NCI-H524 treated with DMSO at 0.1 percent for 48 hours (cell line): ENCODE results near the gene NEU3.
"Not testable (repeated sequence)": the region's sequence is repeated elsewhere in the genome, so short reads cannot be mapped to it uniquely, and the experiment has no call there.

Experiments
- DNase-seq: peaks from one replicate; lab custom pipeline; 2025; lab: John Stamatoyannopoulos, UW

The NEU3 gene

GRCh38 chr11:74984730-74985129 is 4.0 kb upstream of the NEU3 start:
- no peak for DNase-seq

- DNase-seq: no peak
Observed at GRCh38 chr11:74989260-74989638, 516 bp downstream of the NEU3 start.

GRCh38 chr11:74990150-74990549 is 1.4 kb downstream of the NEU3 start:
- DNase-seq: not testable (repeated sequence)

- DNase-seq: no peak
Observed at GRCh38 chr11:74990941-74991340, 2.2 kb downstream of the NEU3 start.

- no peak for DNase-seq
Observed at GRCh38 chr11:74992852-74993251, 4.1 kb downstream of the NEU3 start.

GRCh38 chr11:75000975-75001354 is 12.2 kb downstream of the NEU3 start:
- DNase-seq: no peak

- no peak for DNase-seq
Observed at GRCh38 chr11:75001686-75002085, 13.0 kb downstream of the NEU3 start.

- DNase-seq: no peak
Observed at GRCh38 chr11:75002516-75002915, 13.8 kb downstream of the NEU3 start.

- DNase-seq: no peak
Observed at GRCh38 chr11:75004215-75004614, 15.5 kb downstream of the NEU3 start.

- DNase-seq: no peak
Observed at GRCh38 chr11:75011357-75011756, 22.6 kb downstream of the NEU3 start.

- no peak for DNase-seq
Observed at GRCh38 chr11:75011872-75012271, 23.1 kb downstream of the NEU3 start.

GRCh38 chr11:75013051-75013450 is 24.3 kb downstream of the NEU3 start:
- no peak for DNase-seq

GRCh38 chr11:75014129-75014528 is 25.4 kb downstream of the NEU3 start:
- no peak for DNase-seq

GRCh38 chr11:75019200-75019599 is 30.5 kb downstream of the NEU3 start:
- not testable (repeated sequence) for DNase-seq

GRCh38 chr11:75020328-75020727 is 31.6 kb downstream of the NEU3 start:
- not testable (repeated sequence) for DNase-seq

- DNase-seq: no peak
Observed at GRCh38 chr11:75022296-75022695, 33.6 kb downstream of the NEU3 start.

GRCh38 chr11:75022759-75023396 is 34.1 kb downstream of the NEU3 start:
- DNase-seq: no peak

- DNase-seq: no peak
Observed at GRCh38 chr11:75023446-75024067, 34.8 kb downstream of the NEU3 start.

GRCh38 chr11:75024068-75024449 is 35.3 kb downstream of the NEU3 start:
- no peak for DNase-seq

GRCh38 chr11:75024764-75025211 is 36.1 kb downstream of the NEU3 start:
- no peak for DNase-seq

GRCh38 chr11:75025561-75025960 is 36.8 kb downstream of the NEU3 start:
- DNase-seq: no peak

- DNase-seq: no peak
Observed at GRCh38 chr11:75028321-75028720, 39.6 kb downstream of the NEU3 start.

- no peak for DNase-seq
Observed at GRCh38 chr11:75028724-75029123, 40.0 kb downstream of the NEU3 start.
